GM19239 (cell line): Measurements from ENCODE around the gene SELE.
"Not testable (repeated sequence)": the region's sequence is repeated elsewhere in the genome, so short reads cannot be mapped to it uniquely, and the experiment has no call there.

Source experiments
- DNase-seq: peaks from one replicate; pipeline ENCODE4 v3.0.0; 2011; ENCODE audit warnings: low spot score; ENCODE audit not compliant: insufficient read length
- FAIRE-seq: peaks from 2 replicates; lab custom pipeline; 2011; peaks lifted over from hg19 to GRCh38; lab: Jason Lieb, UNC

The SELE gene

GRCh38 chr1:169724168-169724567, 9.7 kb downstream of the SELE start:
- DNase-seq, result no peak
- no peak for FAIRE-seq

GRCh38 chr1:169723763-169724162, 10.1 kb downstream of the SELE start:
- FAIRE-seq (no peak), DNase-seq (no peak)

GRCh38 chr1:169722779-169723178, 11.1 kb downstream of the SELE start:
- FAIRE-seq, result no peak
- no peak for DNase-seq

- FAIRE-seq, DNase-seq: not testable (repeated sequence)
Observed at GRCh38 chr1:169715100-169715499, 18.8 kb downstream of the SELE start.

GRCh38 chr1:169713090-169713489, 20.8 kb downstream of the SELE start:
- FAIRE-seq, DNase-seq: not testable (repeated sequence)

- no peak for DNase-seq
- no peak for FAIRE-seq
Observed at GRCh38 chr1:169712309-169712631, 21.6 kb downstream of the SELE start.

GRCh38 chr1:169711469-169712308, 22.2 kb downstream of the SELE start, which contains the start of gene SELL:
Gene SELL, minus strand, starts transcription at chr1:169711620. Its CDS starts 122 bp downstream, at chr1:169711498.
- FAIRE-seq (peak; percentile 99), DNase-seq (peak; percentile 54)

GRCh38 chr1:169708647-169709046, 25.2 kb downstream of the SELE start:
- FAIRE-seq, result peak; percentile 95

GRCh38 chr1:169707912-169708604, 25.8 kb downstream of the SELE start:
- FAIRE-seq, result no peak

More at GRCh38 chr1:169708647-169709046, 25.2 kb downstream of the SELE start:
- DNase-seq, result no peak

GRCh38 chr1:169704797-169705196, 29.1 kb downstream of the SELE start:
- DNase-seq, result no peak
- FAIRE-seq, result no peak

More at GRCh38 chr1:169707912-169708604, 25.8 kb downstream of the SELE start:
- no peak for DNase-seq

GRCh38 chr1:169701261-169702005, 32.4 kb downstream of the SELE start:
- FAIRE-seq (peak; percentile 35), DNase-seq (no peak)

GRCh38 chr1:169699707-169700106, 34.2 kb downstream of the SELE start:
- FAIRE-seq, result no peak
- no peak for DNase-seq

GRCh38 chr1:169698976-169699375, 34.9 kb downstream of the SELE start:
- DNase-seq, result no peak
- FAIRE-seq, result no peak

GRCh38 chr1:169697755-169698154, 36.1 kb downstream of the SELE start:
- FAIRE-seq (peak; percentile 89), DNase-seq (no peak)

GRCh38 chr1:169696273-169697100, 37.4 kb downstream of the SELE start:
- DNase-seq (no peak), FAIRE-seq (peak; percentile 88)

- DNase-seq (no peak), FAIRE-seq (peak; percentile 89)
Observed at GRCh38 chr1:169694304-169695075, 39.4 kb downstream of the SELE start.

GRCh38 chr1:169692756-169693460, 41.0 kb downstream of the SELE start:
- FAIRE-seq (peak; percentile 93), DNase-seq (no peak)

GRCh38 chr1:169690489-169690888, 43.4 kb downstream of the SELE start:
- FAIRE-seq (no peak), DNase-seq (no peak)
